Body of pancreas (tissue), 4 donors: ENCODE measurements around the gene CLPX.

Source experiments
- POLR2A ChIP-seq, 3 donors: fragments of 450-650 bp; IDR thresholded peaks; one replicate each; pipeline ENCODE4 v1.6.1; 2016; ENCODE audit warnings: antibody characterized with exemption in 3 of 3, mild to moderate bottlenecking in 2 of 3
- TF ChIP-seq, protein P1 (sequence below), 7 experiments: fragments of 450-650 bp in 4 of 7; fragments of 200-600 bp in 3 of 7; sonication (generic) in 3 of 7; IDR thresholded peaks; one replicate each; pipeline ENCODE4 v1.5.1; 2016 to 2019; ENCODE audit warnings: antibody characterized with exemption in 7 of 7

DNA sequence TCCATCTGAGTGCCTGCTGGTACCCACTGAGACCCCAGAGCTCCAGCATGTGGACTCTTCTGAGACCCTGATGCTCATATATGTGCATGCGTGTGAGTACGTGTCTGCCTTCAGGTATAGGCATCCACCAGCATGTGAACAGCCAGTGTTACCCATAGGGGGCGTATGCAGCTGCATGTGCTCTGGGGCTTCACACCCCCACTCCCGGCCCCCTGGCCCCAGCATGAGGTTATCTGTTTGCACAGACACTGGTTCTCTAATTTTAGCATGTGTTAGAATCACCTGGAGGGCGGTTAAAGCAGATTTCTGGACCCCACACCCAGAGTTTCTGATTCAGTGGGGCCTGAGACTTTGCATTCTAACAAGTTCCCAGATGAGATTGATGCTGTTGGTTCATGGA is 27.0 kb upstream of the CLPX start:
- no peak for TF ChIP-seq POLR2A (IDR thresholded peaks at IDR 0.05)
- TF ChIP-seq, protein P1, sequence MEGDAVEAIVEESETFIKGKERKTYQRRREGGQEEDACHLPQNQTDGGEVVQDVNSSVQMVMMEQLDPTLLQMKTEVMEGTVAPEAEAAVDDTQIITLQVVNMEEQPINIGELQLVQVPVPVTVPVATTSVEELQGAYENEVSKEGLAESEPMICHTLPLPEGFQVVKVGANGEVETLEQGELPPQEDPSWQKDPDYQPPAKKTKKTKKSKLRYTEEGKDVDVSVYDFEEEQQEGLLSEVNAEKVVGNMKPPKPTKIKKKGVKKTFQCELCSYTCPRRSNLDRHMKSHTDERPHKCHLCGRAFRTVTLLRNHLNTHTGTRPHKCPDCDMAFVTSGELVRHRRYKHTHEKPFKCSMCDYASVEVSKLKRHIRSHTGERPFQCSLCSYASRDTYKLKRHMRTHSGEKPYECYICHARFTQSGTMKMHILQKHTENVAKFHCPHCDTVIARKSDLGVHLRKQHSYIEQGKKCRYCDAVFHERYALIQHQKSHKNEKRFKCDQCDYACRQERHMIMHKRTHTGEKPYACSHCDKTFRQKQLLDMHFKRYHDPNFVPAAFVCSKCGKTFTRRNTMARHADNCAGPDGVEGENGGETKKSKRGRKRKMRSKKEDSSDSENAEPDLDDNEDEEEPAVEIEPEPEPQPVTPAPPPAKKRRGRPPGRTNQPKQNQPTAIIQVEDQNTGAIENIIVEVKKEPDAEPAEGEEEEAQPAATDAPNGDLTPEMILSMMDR (IDR thresholded peaks at IDR 0.05): no peak
